ENCODE measurements around the gene GAPT.
A peak's percentile ranks its signal among the peaks of the same experiment; 100 is the strongest.

Gene GAPT

DNA sequence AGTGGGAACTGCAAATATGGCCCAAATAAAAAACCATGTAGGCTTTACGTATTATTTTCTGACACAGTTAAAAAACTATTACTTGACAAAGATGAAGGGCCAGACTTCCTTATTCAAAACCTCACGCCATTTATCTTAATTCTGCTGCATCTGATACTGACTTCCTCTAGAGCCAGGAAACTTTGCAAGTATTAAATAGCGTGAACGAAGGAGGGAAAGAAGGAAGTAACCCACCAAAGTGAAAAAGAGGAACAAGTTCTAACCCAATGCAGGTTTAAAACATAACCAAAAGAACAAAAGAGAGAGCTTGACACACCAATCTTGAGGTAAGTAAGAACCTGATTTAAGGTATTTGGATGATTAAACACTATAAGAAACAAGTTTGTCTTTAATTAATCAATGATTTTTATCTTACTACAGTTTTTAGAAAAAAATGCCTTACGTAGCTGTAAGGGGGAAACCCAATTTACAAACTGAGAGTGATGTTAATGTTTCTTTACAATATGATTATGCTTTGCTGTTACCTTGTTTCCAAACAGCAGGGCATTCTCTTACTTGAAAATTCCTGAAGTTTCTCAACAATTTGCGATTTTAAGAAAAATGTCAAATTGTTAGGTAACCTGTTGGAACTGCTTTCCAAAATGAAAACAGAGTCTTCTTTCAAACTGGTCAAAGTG, at the start of gene GAPT:
Gene GAPT, plus strand, starts transcription at position 220 of the 677 bp plus-strand sequence. CDS start 3,102 bp downstream, outside the sequence.
- no peak for DNase-seq

DNA sequence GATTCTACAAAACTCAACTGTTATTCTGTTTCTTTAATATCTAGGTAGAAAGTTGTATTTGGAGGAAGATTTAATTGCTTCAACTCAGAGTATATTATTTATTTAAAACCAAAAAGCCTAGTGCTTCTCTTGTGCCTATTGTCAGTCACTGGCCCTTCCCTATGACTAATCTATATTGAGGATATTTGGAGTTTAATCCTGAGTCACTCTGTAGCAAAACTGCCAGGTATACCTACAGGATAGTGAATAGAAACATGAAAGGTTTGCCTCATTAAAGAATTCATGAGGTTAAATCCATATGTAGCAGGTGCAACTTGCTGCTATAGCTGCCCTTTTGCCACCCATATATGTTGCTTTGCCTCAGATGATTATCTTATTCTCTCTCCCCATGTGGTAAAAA, 46.4 kb upstream of the GAPT start:
- no peak for DNase-seq

DNA sequence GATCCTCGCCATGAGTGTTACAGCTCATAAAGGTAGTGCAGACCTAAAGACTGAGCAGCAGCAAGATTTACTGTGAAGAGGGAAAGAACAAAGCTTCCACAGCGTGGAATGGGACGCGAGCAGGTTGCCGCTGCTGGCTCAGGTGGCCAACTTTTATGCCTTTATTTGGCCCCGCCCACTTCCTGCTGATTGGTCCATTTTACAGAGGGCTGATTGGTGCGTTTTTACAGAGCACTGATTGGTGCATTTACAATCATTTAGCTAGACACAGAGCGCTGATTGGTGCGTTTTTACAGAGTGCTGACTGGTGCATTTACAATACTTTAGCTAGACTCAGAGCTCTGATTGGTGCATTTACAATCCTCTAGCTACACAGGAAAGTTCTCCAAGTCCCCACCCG, 45.2 kb upstream of the GAPT start:
- no peak for DNase-seq

DNA sequence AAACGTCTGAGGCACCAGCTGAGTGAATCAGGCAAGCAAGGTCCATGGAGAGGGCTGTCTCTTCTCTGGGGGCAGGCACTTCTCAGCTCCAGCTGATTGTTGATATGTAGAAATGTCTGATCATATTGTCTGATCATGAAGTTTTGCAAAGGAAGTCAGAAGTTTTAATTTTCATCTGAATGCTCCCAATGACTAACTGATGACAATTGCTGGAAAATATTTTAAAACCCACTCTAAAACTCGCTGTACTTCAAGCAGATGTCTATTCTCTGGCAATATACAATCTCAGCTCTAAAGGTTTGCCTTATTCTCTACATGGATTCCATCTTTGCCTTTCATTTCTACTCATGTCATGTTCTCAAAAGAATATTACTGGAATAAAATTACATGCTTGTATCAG, 44.0 kb upstream of the GAPT start:
- DNase-seq: no peak

- no peak for DNase-seq
These were observed 41.2 kb upstream of the GAPT start for GRCh38 chr5:58450018-58450417.

DNA sequence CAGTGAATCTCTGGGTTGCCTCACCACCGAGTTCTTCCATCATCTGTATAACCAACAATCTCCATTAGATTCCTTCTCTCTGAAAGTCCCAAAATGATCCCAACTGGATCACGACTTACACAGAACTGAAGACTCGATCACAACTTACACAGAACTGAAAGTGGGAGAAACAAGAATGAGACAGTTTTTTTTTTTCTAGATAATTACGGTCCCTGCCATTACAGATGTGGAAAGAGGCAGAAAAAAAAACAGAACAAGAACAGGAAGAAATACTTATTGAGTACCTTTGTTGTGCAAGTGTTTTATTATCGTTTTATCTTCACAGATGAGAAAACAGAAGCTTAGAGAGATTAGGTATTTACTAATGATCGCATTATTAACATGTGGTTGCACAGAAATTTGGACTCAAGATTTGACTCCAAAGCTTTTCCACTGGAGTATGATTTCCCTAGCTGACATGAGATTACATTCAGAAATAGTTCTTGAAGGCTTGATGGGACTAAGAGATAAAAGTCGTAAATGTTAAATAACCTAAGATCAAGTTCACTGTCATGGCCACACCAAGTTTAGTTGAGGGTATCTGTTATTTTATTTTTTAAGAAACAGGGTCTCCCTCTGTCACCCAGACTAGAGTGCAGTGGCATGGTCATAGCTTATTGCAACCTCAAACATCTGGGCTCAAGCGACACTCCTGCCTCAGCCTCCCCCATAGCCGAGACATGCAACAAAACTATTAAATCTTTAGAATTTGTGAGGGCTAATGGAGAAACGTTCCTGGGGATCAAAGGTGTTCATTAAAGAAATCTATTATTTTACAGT, 40.2 kb upstream of the GAPT start:
- DNase-seq: no peak

DNA sequence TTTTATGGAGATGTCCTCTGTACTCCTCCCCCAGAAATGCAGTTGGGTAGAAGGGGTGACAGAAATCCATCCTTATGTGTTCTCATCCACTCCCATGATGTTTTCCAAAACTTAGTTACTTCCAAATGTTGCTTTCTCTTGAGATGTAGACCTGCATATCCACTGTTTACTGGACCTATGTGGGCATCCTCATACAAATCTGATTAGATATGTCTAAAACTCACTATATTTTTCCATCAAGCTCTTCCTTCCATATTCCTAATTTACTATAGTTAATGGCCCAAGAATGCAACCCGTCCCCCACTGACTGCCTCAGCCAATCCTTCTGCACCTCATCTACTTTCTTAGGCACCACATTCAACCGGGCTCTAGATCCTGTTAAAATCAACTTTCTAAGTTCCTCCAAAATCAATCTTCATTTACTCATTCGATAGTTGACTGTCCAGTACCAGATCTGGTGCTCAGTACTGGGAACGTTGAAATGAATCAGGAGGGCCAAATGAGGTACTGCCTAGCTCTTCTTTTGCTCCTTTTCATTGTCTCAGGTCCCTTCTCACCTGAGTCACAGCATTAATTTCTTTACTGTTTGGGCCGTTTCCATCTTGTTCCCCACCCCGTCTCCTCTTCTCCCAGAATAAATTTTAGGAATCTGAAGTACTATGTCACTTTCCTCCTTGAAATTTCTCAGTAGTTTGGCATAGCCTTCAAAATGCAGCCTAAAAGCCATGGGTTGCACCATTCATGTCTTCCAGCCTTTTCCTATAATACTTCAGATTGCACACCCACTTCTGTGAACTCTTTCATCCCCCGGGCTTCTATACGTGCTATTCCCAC, 39.3 kb upstream of the GAPT start:
- no peak for DNase-seq

- no peak for DNase-seq
These were observed 38.5 kb upstream of the GAPT start for GRCh38 chr5:58452566-58453258.

- no peak for DNase-seq
These were observed 37.9 kb upstream of the GAPT start for GRCh38 chr5:58453306-58453705.

GRCh38 chr5:58454025-58454424, 37.2 kb upstream of the GAPT start:
- no peak for DNase-seq

- no peak for DNase-seq
These were observed 36.2 kb upstream of the GAPT start for GRCh38 chr5:58455066-58455465.

DNA sequence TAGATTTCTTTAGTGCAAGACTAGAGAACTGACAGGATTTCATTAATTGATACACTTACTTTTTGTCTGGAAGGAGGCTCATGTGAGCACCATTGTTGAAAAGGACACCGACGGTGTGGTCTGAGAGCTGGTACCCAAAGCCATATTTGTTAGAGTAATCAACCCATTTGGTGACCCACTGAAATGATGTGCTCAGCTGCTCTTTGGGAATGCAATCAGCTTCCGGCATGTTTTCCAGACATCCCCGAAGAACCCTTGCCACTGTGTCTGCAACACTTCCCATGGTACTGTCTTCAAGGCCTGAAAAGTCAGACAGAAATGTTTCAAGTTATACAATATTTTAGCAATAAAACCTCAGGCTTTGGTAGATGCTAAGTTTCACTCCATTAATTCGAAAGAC, 35.8 kb upstream of the GAPT start:
- no peak for DNase-seq

- no peak for DNase-seq
These were observed 35.2 kb upstream of the GAPT start for GRCh38 chr5:58456026-58456425.

DNA sequence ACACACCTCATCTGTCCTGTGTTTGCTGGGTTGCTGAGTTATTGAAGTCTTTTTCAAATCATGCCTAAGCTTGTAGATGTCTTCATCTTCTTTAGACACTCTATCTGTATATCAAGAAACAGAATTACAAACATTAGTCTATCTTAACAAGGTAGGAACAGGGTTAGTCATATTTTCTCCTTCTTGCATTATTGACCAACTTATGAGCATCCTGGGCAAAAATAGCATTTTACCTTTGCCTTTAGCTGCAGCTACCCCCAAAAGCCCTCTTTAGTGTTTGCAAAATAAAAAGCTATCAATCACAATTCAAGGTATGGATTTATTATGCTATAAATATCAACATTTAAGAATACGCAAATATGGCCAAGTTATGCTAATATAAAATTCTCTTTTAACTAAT, 34.7 kb upstream of the GAPT start:
- DNase-seq: no peak

- DNase-seq: no peak
These were observed 34.2 kb upstream of the GAPT start for GRCh38 chr5:58457050-58457449.

- DNase-seq: no peak
These were observed 33.0 kb upstream of the GAPT start for GRCh38 chr5:58458141-58458742.

DNA sequence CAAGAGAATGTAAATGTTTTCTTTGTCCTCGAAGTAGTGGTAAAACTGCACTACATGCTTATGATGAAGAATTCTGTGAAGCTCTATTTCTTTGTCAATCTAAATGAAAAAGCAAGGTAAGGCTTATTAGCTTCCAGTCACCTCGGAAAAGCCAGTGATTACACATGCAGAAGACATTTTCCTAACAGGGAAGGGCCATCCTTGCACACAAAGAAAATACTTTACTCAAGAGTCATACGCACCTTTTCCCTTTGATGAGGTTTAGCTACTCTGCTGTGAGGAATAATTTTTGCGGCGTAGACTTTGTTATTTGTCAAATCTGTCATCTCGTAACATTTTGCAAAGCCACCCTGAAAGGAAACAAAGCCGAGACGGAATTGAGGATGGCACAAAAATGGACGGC, 32.5 kb upstream of the GAPT start:
- DNase-seq: no peak

DNA sequence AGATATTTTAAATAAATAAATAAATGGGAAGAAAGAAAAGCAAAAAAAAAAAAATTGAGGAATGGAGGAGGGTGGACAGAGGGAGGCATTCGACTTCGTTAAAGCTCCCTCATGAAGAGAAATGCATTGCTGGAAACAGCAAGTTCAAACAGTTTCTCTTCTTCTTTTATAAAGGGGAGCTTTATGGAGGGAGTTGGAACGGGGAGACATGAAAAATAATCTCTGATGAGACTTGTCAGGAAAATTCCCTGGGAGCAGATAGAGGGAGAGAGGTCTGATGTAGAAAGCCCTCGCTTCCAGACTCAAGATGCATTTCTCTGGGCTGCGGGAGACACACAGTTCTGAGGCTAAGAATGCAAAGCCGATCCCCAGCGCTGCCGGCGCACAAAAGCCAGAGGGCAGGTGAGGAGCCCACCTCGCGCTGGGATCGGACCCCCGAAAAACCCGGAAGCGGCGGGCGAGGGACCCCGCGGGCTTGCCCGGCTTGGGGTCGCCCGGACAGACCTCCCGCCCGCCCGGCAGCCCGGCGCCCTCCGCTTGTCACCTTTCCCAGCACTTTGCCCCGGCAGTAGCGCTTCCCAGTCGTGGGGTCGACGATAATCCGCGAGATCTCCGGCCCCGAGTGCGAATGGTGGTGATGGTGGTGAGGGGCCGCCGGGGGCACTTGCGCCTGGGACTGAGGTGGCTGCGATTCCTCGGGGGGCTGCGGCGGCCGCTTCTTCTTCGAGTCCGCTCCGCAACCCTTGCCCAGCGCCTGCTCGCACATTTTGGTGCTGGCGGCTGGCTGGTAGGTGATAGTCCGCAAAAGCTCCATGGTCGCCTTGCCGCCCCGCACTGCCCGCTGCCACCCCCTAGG, 31.9 kb upstream of the GAPT start:
- DNase-seq: no peak

- peak; percentile 97 for DNase-seq
These were observed 31.1 kb upstream of the GAPT start, which contains the start of gene PLK2 for GRCh38 chr5:58460002-58460731. Gene PLK2 (minus strand): TSS chr5:58460086. CDS start chr5:58459959, 127 bp downstream.

GRCh38 chr5:58460732-58461286, 30.4 kb upstream of the GAPT start:
- peak; percentile 92 for DNase-seq

Data from activated T-cell treated with anti-CD3 and anti-CD28 coated beads, Interleukin-2, amount 50 U/mL, for 1 hour (primary cell).